Gastroesophageal sphincter (tissue), 4 donors: ENCODE results near the gene SKOR1. TPM values are rescaled to one million over a fixed set of nuclear protein-coding genes. Genes with fewer than 3 reads are reported as not detected.

Experiments
- ATAC-seq: fragments of 150-250 bp; one replicate; pipeline ENCODE4 v1.9.1; 2016; ENCODE audit warnings: mild to moderate bottlenecking, moderate library complexity
- H3K27ac ChIP-seq, 4 donors: fragments of 200-600 bp; sonication (generic) in 3 of 4; 1 replicate in 3 of 4; 2 replicates in 1 of 4; pipeline ENCODE4 v1.5.1; 2016 to 2019
- H3K27me3 ChIP-seq: fragments of 200-600 bp; sonication (generic); one replicate; pipeline ENCODE4 v1.5.1; 2019
- H3K36me3 ChIP-seq, 2 donors: fragments of 200-600 bp; sonication (generic); one replicate each; pipeline ENCODE4 v1.5.1; 2019; ENCODE audit warnings: control low read depth in 1 of 2
- H3K4me1 ChIP-seq, 3 donors: fragments of 200-600 bp; sonication (generic); 1 replicate in 2 of 3; 2 replicates in 1 of 3; pipeline ENCODE4 v1.5.1; 2016 to 2019; ENCODE audit warnings: control low read depth in 2 of 3
- H3K4me3 ChIP-seq, 2 donors: fragments of 200-600 bp; sonication (generic); one replicate each; pipeline ENCODE4 v1.5.1; 2019; ENCODE audit warnings: mild to moderate bottlenecking in 1 of 2, moderate library complexity in 1 of 2
- H3K9me3 ChIP-seq, 3 donors: fragments of 200-600 bp; sonication (generic); one replicate each; pipeline ENCODE4 v1.5.1; 2017 to 2019; ENCODE audit warnings: control low read depth in 2 of 3
- CTCF ChIP-seq, 4 experiments: fragments of 200-600 bp in 2 of 4; fragments of 450-650 bp in 2 of 4; sonication (generic) in 1 of 4; IDR thresholded peaks; one replicate each; pipeline ENCODE4 v1.5.1; 2017 to 2019; ENCODE audit warnings: antibody characterized with exemption in 4 of 4, mild to moderate bottlenecking in 2 of 4, moderate library complexity in 2 of 4
- EP300 ChIP-seq: sonication (generic); formaldehyde crosslinking; IDR thresholded peaks from one replicate; pipeline ENCODE4 v1.6.1; 2017; ENCODE audit warnings: antibody characterized with exemption, mild to moderate bottlenecking
- POLR2A ChIP-seq, 2 donors: fragments of 450-650 bp; IDR thresholded peaks; one replicate each; pipeline ENCODE4 v1.6.1; 2017; ENCODE audit warnings: antibody characterized with exemption in 2 of 2, mild to moderate bottlenecking in 2 of 2, moderate library complexity in 1 of 2
- POLR2AphosphoS5 ChIP-seq: sonication (generic); formaldehyde crosslinking; IDR thresholded peaks from one replicate; pipeline ENCODE4 v1.6.1; 2017; ENCODE audit warnings: antibody characterized with exemption
- WGBS, 2 donors: methylation state at CpG; one replicate each; pipeline ENCODE4 v1.1.5; 2018; ENCODE audit warnings: low coverage in 1 of 2; 5-methylcytosine and 5-hydroxymethylcytosine counted together
- total RNA-seq, 4 donors: library from RNA; depleted of rRNA; stranded (reverse); fragments of >200 nt; gene quantifications; one replicate each; pipeline ENCODE4 v1.1.0, GENCODE V29; 2016

SKOR1 gene
- total RNA-seq, 4 donors from 2014 or later = 0.46 to 2.2 (median 0.87) TPM

DNA sequence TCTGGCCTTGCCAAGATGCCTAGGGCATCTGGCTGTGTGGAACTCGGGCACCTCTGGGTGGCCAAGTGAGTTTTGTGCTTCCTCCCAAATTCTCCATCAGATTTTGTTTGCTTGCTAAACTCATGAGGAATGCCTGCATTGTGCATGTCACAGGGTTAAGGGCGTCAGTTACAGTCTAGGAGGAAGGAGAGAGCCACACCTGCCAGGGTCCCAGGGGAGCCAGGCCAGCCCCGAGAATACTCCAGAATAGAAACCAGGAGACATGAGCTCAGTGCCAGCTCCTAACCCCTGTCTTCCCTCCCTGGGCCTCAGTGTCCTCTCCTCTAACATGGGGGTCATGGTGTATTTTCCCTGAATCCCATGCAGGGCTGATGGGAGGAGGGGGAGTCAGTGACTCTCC is 22.0 kb upstream of the SKOR1 start:
- H3K4me3 ChIP-seq = no peak overlapping the region
- no peaks in the 10 kb centered on the region for H3K4me1 ChIP-seq
- H3K27me3 ChIP-seq = no peaks in the 10 kb centered on the region
- 86% methylated on average over 1 of the region's 3 CpGs; no CpG with 5 or more reads in 1 of the 2 donors for WGBS, 2 donors
- peaks cover 0 to 79% of the 10 kb centered on the region in 2 donors for H3K36me3 ChIP-seq
- TF ChIP-seq CTCF (IDR thresholded peaks at IDR 0.05) (no peak), EP300 (no peak), POLR2A (IDR thresholded peaks at IDR 0.05) (no peak), POLR2AphosphoS5 (no peak)
- ATAC-seq = no peak
- H3K9me3 ChIP-seq = no peaks in the 10 kb centered on the region
- H3K27ac ChIP-seq = no peak overlapping the region

DNA sequence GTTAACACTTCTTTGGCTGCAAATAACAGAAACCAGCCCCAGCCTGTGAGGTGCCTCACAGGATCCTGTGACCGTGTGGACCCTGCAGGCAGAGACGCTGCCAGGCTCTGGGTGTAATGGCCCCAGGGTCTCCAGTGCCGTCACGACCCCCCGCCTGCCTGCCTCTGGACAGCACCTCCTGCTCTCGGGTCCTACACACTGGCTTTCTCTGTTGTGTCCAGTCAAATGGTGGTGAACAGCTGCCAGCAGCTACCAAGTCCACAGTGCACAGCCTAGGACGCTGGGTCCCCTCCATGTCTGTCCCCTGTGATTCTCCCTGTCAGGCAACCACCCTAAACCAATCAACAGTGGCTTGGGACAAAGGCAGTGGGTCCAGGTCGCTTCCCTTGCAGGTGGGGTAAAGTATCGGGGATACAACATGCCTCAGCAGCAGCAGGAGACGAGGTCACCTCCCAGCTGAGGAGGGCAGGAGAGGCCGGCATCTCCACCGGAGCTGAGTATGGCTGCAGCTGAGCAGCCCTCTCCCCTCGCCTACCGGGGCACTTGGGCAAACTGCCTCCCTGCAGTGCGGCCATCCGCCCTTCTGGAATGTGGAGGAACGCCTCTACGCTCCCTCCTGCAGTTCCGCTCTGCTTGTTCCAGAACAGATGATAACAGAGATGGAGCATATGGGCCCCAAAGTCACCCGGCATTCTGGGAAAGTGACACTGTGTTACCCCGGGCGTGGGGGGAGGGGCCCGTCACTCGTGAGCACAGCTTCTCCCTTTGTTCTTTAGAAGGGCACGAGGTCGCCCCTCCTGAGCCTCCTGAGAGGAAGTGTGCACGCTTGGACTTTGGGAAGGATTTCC is 21.1 kb upstream of the SKOR1 start:
- Histone ChIP-seq H3K36me3 (peaks cover 0 to 80% of the 10 kb centered on the region in 2 donors), H3K27ac (no peak overlapping the region), H3K27me3 (no peaks in the 10 kb centered on the region), H3K9me3 (no peaks in the 10 kb centered on the region), H3K4me3 (no peak overlapping the region), H3K4me1 (no peaks in the 10 kb centered on the region)
- no peak for TF ChIP-seq EP300
- TF ChIP-seq POLR2A (IDR thresholded peaks at IDR 0.05) = no peak
- no peak for TF ChIP-seq CTCF (IDR thresholded peaks at IDR 0.05)
- no peak for TF ChIP-seq POLR2AphosphoS5
- no peak for ATAC-seq
- WGBS, 2 donors = 51% methylated on average over 3 of the region's 27 CpGs; no CpG with 5 or more reads in 1 of the 2 donors

DNA sequence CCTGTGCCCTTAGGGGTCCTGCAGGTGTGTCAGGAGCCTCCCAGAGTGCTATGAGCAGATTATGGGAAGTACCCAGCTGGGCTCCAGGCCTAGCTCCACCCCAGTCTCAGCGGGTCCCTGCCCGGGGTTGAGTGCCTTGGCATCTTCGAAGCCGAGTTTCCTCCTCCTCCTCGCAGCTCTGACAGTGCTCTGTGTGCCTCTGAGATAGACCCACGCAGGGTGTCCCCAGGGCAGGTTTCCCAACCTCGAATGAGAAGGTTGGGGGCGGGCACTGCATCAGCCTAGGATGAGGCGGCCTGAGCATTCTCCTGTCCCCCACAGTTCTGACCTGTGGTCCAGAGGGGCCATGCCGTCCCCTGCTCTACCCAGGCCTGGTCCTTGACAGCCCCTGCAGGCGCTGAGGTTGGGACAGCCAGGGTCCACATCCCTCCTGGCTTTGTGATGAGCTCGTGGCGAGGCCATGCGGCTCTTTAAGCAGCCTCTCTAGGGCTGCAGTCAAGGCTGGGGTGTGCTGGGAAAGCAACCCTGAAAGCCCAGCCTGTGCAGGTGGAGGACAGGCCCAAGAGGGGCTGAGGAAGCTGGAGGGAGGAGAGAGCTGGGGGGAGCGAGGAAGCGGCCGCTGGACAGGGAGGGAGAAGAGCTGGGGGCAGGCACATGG is 20.2 kb upstream of the SKOR1 start:
- Histone ChIP-seq H3K36me3 (peaks cover 0 to 83% of the 10 kb centered on the region in 2 donors), H3K4me3 (no peak overlapping the region), H3K27ac (no peak overlapping the region), H3K4me1 (no peaks in the 10 kb centered on the region), H3K9me3 (no peaks in the 10 kb centered on the region), H3K27me3 (no peaks in the 10 kb centered on the region)
- no peak for TF ChIP-seq CTCF (IDR thresholded peaks at IDR 0.05)
- TF ChIP-seq POLR2AphosphoS5 = no peak
- no peak for TF ChIP-seq EP300
- no peak for TF ChIP-seq POLR2A (IDR thresholded peaks at IDR 0.05)
- ATAC-seq = no peak
- 100% methylated on average over 2 of the region's 17 CpGs; no CpG with 5 or more reads in 1 of the 2 donors for WGBS, 2 donors

GRCh38 chr15:67805666-67806516 is 19.4 kb upstream of the SKOR1 start:
- WGBS, 2 donors = 87 to 91% methylated on average over 3 to 12 of the region's 16 CpGs
- Histone ChIP-seq H3K27me3 (peaks cover 2% of the 10 kb centered on the region), H3K4me3 (no peak overlapping the region), H3K27ac (no peak overlapping the region), H3K9me3 (no peaks in the 10 kb centered on the region), H3K4me1 (no peaks in the 10 kb centered on the region), H3K36me3 (peaks cover 0 to 81% of the 10 kb centered on the region in 2 donors)
- ATAC-seq = no peak
- TF ChIP-seq POLR2A (IDR thresholded peaks at IDR 0.05) (no peak), EP300 (no peak), POLR2AphosphoS5 (no peak), CTCF (IDR thresholded peaks at IDR 0.05) (no peak)
